GM06990 (cell line): ENCODE results near the gene PDGFRB.

Source experiments
- DNase-seq: peaks from one replicate; pipeline ENCODE4 v3.0.0-alpha.2; 2011; ENCODE audit not compliant: insufficient read length; ENCODE audit errors: extremely low read depth
- H3K27me3 ChIP-seq: replicated peaks from 2 replicates; pipeline ENCODE4 v1.6.0; 2011; ENCODE audit warnings: low read length; ENCODE audit not compliant: control insufficient read depth, insufficient read depth
- H3K36me3 ChIP-seq: 2 replicates; pipeline ENCODE4 v1.5.1; 2011; ENCODE audit warnings: low read length; ENCODE audit not compliant: control insufficient read depth, insufficient read depth
- H3K4me3 ChIP-seq: replicated peaks from 2 replicates; pipeline ENCODE4 v1.5.1; 2011; ENCODE audit warnings: low read depth, mild to moderate bottlenecking, control low read depth, low read length
- TF ChIP-seq, protein P1 (sequence below): IDR thresholded peaks from 2 replicates; pipeline ENCODE4 v1.5.1; 2011; ENCODE audit warnings: low read length, control low read depth, mild to moderate bottlenecking, inconsistent platforms; ENCODE audit not compliant: insufficient read depth, poor library complexity, severe bottlenecking

PDGFRB gene

DNA sequence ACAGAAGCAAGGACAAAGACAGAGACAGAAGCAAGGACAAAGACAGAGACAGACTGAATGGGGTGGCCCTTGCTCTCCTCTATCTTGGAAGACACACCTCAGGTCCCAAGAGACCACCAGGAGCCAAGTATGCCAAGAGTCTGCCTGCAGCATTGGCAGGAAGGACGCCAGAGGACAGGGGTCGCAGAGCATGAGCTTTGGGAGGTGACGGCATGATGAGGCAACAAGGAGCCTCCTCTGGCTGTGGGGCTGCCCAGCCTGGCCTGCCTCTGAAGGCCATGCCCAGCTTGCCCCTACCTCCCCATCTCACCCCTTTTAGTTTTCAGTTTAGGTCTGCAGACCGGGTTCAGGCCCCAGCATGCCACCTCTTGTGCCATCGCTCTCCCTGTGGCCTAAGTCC is 17.6 kb downstream of the PDGFRB start:
- no peaks in the 10 kb centered on the region for H3K36me3 ChIP-seq
- DNase-seq: no peak
- TF ChIP-seq, protein P1, sequence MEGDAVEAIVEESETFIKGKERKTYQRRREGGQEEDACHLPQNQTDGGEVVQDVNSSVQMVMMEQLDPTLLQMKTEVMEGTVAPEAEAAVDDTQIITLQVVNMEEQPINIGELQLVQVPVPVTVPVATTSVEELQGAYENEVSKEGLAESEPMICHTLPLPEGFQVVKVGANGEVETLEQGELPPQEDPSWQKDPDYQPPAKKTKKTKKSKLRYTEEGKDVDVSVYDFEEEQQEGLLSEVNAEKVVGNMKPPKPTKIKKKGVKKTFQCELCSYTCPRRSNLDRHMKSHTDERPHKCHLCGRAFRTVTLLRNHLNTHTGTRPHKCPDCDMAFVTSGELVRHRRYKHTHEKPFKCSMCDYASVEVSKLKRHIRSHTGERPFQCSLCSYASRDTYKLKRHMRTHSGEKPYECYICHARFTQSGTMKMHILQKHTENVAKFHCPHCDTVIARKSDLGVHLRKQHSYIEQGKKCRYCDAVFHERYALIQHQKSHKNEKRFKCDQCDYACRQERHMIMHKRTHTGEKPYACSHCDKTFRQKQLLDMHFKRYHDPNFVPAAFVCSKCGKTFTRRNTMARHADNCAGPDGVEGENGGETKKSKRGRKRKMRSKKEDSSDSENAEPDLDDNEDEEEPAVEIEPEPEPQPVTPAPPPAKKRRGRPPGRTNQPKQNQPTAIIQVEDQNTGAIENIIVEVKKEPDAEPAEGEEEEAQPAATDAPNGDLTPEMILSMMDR: no peak
- H3K4me3 ChIP-seq: no peak overlapping the region
- H3K27me3 ChIP-seq: no peaks in the 10 kb centered on the region; the same call in none of the 2 replicates

DNA sequence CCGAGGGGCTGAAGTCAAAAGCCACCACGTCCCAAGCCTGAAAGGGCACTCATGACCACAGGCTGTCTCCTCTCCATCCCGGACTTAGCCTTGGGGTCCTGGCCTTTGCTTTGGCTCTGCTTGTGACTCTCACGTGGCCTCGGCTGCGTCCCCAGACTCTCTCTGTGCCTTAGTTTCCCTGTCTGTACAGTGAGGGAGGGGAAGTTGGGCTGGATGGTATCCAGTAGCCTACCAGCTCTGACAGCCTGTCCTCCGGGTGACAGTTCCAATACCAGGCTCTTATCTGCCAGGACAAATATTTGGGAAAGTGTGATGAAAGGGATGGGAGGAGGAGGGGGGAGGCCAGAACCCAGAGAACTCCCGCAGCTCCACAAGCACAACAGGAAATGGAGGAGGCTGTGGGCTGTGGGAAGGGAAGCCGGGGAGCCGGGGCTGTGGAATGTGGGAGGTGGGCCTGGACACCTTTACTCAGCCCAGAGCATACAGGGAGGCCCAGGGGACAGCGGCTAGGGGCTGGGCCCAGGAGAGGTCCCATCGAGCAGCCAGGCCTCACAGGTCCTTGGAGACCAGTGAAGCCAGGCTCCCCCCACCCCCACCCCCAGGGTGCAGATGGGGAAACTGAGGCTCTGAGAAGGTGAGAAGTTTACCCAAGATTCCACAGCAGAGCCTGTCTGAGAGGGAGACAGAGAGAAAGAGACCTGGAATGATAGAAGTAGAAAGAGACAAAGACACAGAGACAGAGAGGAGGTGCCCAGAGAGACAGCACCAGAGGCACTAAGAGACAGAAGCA is 18.3 kb downstream of the PDGFRB start:
- Histone ChIP-seq H3K27me3 (no peaks in the 10 kb centered on the region; the same call in none of the 2 replicates), H3K36me3 (no peaks in the 10 kb centered on the region), H3K4me3 (no peak overlapping the region)
- DNase-seq: no peak
- TF ChIP-seq, protein P1: no peak

DNA sequence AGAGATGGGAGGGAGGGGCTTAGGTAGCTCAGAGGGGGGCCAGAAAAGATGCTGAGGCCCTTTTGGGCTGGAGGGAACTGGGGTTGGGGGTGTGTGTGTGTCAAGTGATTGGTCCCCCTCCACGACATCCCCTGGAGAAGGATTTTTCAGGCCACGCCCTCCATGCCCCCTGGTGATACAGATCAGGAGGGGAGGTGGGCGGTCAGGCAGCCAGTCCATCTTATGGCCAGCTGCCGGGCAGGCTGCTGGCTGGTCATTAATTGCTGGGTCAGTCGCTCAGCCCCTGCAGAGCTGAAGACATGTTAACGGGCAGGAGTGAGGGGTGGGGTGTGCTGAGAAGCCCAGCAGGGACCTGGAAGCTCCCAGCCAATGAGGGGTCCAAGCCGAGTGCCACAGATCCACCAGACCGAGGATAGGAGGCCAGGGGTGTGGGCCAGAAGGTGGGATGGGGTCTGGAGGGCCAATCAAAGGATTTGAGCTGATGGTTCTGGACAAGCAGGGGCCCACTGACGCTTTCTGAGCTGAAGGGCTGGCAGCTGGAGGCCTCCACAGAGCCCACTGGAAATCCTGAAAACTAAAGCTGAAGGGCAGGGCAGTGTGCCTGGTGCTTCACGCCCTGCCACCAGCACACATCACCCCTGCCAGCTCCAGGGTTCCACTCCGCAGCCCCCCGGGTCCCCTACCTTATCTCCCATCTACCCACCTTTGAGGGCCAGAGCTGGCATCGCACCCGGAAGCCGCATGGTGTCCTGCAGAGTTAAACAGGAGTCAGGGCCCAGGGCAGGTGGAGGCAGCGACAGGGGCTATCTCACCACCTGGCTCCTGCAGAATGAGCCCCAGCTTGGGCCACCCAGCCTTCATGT is 19.1 kb downstream of the PDGFRB start:
- H3K27me3 ChIP-seq: no peaks in the 10 kb centered on the region; the same call in none of the 2 replicates
- TF ChIP-seq, protein P1: no peak
- H3K4me3 ChIP-seq: no peak overlapping the region
- no peak for DNase-seq
- no peaks in the 10 kb centered on the region for H3K36me3 ChIP-seq

DNA sequence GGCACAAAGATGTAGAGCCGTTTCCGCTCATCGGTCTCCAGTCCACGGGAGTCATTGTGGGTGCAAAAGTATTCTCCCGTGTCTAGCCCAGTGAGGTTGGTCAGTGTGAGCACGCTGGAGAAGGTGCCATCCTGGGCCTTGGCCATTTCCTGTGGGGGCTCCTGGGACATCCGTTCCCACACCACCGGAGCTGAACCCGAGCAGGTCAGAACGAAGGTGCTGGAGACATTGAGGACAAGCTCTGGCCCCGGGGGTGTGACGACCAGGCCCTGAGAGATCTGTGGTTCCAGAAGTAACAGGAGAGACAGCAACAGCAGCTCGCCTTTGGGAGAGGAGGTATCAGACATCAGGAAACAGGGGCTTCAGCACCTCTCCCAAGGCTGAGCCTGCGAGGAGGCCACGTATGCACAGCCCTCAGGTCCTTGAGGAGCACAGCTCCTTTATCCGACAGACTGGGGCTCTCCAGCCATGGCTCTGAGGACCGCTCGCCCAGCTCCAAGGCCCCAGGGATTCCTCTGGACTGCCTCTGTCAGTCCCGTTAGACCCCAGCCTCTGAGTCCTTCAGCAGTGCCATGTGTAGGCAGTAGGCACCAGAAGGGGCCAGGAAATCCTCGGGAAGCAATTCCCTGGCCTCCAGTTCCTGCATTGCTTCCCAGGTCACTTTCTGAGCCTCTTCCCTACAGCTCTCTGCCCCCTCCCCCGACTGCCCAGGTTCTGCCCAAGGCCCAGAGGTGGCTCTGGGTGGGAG is 19.9 kb downstream of the PDGFRB start:
- DNase-seq: no peak
- Histone ChIP-seq H3K27me3 (no peaks in the 10 kb centered on the region; the same call in none of the 2 replicates), H3K4me3 (no peak overlapping the region), H3K36me3 (no peaks in the 10 kb centered on the region)
- TF ChIP-seq, protein P1: no peak

DNA sequence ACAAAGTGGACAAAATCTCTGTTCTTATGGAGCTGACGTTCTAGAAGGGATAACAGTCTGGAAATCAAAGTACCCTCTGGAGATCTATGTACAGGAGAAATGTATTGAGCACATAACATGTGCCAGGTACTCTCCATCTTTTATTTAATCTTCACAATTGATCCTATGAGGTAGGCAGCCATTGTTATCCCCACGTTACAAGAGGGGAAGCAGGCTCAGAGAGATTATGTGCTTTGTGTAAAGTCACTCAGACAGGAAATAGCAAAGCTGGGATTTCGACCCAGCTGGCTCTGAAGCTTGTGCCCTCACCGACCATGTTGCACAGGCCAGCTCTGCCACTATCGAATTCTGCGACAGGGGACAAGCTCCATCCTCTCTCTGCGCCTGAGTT is 21.5 kb downstream of the PDGFRB start:
- Histone ChIP-seq H3K36me3 (no peaks in the 10 kb centered on the region), H3K4me3 (no peak overlapping the region)
- TF ChIP-seq, protein P1: no peak

More for the DNA sequence above, 21.5 kb downstream of the PDGFRB start:
- no peak for DNase-seq
- no peaks in the 10 kb centered on the region; the same call in none of the 2 replicates for H3K27me3 ChIP-seq
